Stimulated activated CD8-positive, alpha-beta memory T cell treated with anti-CD3 and anti-CD28 coated beads, Interleukin-7, amount 100 ng/mL, for 24 hours (primary cell): ENCODE data around the gene SMARCA2.

Source experiments
- DNase-seq: peaks from one replicate; pipeline ENCODE4 v3.0.0-alpha.2; 2020; ENCODE audit warnings: low read depth

Gene SMARCA2

GRCh38 chr9:2014696-2015580 is at the start of gene SMARCA2:
Gene SMARCA2, plus strand, starts transcription at chr9:2015347. Its CDS starts 13,676 bp downstream, at chr9:2029023.
- DNase-seq, result peak; percentile 88

- DNase-seq, result no peak
Measured at GRCh38 chr9:1966725-1967366, 48.3 kb upstream of the SMARCA2 start.

- DNase-seq, result no peak
Measured at GRCh38 chr9:1969160-1969559, 46.0 kb upstream of the SMARCA2 start.

GRCh38 chr9:1969898-1970297 is 45.2 kb upstream of the SMARCA2 start:
- no peak for DNase-seq

GRCh38 chr9:1972672-1973071 is 42.5 kb upstream of the SMARCA2 start:
- DNase-seq, result no peak

- no peak for DNase-seq
Measured at GRCh38 chr9:1977026-1977425, 38.1 kb upstream of the SMARCA2 start.

GRCh38 chr9:1978941-1979340 is 36.2 kb upstream of the SMARCA2 start:
- no peak for DNase-seq

- no peak for DNase-seq
Measured at GRCh38 chr9:1979741-1980367, 35.3 kb upstream of the SMARCA2 start.

- no peak for DNase-seq
Measured at GRCh38 chr9:1980387-1980786, 34.8 kb upstream of the SMARCA2 start.

GRCh38 chr9:1982074-1982473 is 33.1 kb upstream of the SMARCA2 start:
- no peak for DNase-seq

GRCh38 chr9:1986341-1986740 is 28.8 kb upstream of the SMARCA2 start:
- no peak for DNase-seq

- no peak for DNase-seq
Measured at GRCh38 chr9:1989500-1989899, 25.6 kb upstream of the SMARCA2 start.

GRCh38 chr9:1994180-1994579 is 21.0 kb upstream of the SMARCA2 start:
- no peak for DNase-seq

GRCh38 chr9:1995084-1995483 is 20.1 kb upstream of the SMARCA2 start:
- no peak for DNase-seq

- no peak for DNase-seq
Measured at GRCh38 chr9:1996156-1996555, 19.0 kb upstream of the SMARCA2 start.

GRCh38 chr9:1997646-1998045 is 17.5 kb upstream of the SMARCA2 start:
- DNase-seq, result no peak

GRCh38 chr9:1998111-1998510 is 17.0 kb upstream of the SMARCA2 start:
- no peak for DNase-seq

GRCh38 chr9:2000314-2000713 is 14.8 kb upstream of the SMARCA2 start:
- no peak for DNase-seq

- DNase-seq, result no peak
Measured at GRCh38 chr9:2008372-2008771, 6.8 kb upstream of the SMARCA2 start.

GRCh38 chr9:2012347-2012746 is 2.8 kb upstream of the SMARCA2 start:
- DNase-seq, result no peak

- DNase-seq, result no peak
Measured at GRCh38 chr9:2013743-2014475, 1.2 kb upstream of the SMARCA2 start.
